NCI-H446 (cell line): ENCODE measurements around the gene HPGD.
"Not testable (repeated sequence)": the region's sequence is repeated elsewhere in the genome, so short reads cannot be mapped to it uniquely, and the experiment has no call there.

Source experiments
- DNase-seq, 2 experiments: peaks; one replicate each; lab custom pipeline; 2025; lab: John Stamatoyannopoulos, UW

Gene HPGD

GRCh38 chr4:174526731-174527130 lies 4.4 kb upstream of the HPGD start:
- DNase-seq, result no peak

GRCh38 chr4:174524242-174524641 lies 2.0 kb upstream of the HPGD start:
- no peak for DNase-seq

DNA sequence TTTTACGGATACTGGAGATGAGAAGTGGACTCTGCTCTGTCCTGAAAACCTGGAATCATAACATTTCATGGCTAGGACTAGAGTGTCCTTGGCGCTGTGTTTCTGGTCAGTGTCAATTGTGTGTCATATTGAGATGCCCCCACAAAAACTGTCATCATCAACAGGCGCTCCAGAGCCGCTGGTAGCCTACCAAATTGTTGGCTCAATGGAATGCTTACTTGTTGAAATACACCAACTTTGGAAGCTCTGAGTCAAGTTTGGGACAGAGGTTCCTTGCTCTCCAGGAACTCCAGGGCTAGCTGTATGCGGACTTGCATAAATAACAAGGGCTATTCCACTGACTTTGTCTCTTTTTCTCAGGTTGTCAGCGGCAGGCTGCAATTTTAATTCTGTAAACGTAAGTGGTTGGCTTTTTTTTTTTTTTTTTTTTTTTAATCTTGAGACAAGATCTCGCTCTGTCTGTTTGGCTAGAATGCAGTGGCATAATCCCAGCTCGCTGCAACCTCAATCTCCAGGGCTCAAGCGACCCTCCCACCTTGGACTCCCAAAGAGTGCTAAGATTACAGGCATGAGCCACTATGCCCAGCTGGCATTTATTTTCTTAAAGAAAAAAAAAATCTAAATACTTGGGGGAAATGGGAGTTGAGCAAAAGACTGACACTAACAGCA lies 871 bp upstream of the HPGD start:
- no peak for DNase-seq

DNA sequence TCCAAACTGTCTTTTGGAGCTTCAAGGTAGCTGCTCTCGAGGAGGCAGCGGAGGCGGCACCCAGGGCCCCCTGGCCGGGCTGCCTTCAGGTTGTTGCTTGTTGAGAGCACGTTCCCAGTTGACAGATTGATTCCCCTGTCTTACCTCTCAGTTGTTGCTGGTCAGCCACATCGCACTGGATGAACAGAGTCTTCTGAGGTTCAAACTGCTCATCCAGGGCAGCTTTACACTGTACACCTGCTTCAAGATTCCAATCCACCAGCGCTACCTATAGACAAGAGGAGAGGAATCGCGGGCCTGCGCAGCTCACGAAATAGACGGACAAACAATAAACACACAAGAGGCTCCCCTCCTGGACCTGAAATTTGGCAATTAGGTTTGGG lies 497 bp downstream of the HPGD start:
- DNase-seq, result no peak

GRCh38 chr4:174520660-174521059 lies 1.6 kb downstream of the HPGD start:
- DNase-seq, result no peak

DNA sequence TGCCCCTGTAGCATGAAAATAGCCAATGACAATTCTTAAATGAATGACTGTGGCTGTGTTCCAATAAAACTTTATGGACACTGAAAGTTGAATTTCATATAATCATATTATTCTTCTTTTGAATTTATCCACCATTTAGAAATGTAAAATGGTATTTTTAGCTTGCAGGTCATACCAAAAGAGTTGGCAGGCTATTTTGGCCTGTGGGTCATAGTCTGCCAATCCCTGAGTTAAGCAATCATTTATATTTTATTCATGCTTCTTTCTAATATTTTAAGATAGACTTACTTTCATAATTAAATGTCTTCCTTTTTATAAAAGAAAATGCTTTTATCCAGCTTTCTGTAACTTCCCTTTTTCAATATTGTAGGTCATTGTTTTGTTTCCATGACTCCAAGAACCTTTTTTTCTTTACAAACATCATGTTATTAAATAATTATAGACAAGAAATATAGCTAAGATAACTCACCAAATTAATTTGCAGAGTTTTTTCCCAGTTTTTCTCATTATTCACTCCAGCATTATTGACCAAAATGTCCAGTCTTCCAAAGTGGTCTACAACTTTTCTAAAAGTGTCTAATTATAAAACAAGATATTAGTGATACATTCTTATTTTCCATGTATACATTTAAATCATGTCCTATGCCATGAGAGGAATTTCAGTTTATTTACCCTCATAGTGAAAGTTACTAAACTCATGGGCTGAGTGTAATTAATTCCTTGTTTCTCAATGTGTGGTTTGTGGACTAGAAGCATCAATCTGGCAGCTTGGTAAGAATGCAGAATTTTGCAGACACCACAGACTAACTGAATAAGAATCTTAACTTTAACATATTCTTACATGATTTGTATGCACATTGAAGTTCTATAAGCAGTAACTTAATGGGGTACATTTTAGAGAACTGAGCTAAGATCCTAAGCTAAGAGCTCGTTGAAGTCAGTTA lies 4.5 kb downstream of the HPGD start:
- DNase-seq, result no peak

DNA sequence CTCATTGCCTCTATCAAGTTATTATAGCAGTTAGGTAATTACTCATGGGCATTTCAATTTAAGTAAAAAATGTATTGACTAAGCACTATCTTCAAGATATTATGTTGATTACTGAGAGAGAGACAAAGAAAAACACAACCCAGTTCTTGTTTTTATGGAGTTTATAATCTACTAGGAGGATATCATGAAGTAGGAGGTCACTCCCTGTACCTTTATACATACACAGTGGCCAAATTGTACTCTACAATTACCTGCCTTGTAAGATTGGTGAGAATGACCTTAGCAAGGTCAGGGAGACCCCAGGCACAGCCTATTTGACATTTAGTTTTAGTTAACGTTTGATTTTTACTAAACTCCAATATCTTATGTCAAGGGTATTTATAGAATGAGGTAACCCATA lies 5.5 kb downstream of the HPGD start:
- no peak for DNase-seq

- DNase-seq, result no peak
These were observed 5.9 kb downstream of the HPGD start for GRCh38 chr4:174516345-174516744.

DNA sequence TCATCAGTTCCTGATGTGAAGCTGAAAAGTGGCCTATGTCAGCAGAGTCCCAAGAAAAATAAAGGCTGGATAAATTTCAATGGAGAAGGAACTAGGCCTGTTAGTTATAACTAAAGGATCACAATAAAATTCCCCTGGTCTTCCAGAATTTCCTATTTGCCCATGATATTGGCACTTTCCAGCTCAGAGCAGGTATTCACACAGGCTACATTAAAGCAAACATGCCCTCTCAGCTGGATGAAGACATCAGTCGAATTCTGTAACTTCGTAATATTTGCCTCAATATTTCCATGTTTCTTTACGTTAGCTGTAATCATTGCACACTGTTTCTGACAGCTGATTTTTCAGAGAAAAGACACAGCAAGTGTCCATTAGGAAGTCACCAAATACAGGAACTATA lies 9.5 kb downstream of the HPGD start:
- DNase-seq, result no peak

DNA sequence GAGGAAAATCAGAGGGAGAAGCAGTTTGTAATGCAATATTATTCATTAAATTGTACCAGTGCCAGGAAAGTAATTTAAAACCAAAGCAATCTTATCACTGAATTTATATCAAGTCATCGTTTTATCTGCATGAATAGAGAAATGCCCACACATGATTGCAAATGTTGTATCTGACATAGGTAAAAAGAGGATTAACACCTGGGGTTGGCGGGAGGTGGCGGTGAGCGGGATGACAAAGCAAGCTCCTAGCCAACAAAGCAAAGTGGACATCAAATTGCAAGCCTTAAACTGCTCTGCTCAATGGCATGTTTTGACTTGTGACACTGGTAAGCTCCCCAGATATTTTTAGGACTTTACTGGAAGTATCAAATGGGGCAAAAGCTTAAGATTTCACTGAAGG lies 16.4 kb downstream of the HPGD start:
- no peak for DNase-seq

GRCh38 chr4:174505007-174505406 lies 17.3 kb downstream of the HPGD start:
- DNase-seq, result no peak

DNA sequence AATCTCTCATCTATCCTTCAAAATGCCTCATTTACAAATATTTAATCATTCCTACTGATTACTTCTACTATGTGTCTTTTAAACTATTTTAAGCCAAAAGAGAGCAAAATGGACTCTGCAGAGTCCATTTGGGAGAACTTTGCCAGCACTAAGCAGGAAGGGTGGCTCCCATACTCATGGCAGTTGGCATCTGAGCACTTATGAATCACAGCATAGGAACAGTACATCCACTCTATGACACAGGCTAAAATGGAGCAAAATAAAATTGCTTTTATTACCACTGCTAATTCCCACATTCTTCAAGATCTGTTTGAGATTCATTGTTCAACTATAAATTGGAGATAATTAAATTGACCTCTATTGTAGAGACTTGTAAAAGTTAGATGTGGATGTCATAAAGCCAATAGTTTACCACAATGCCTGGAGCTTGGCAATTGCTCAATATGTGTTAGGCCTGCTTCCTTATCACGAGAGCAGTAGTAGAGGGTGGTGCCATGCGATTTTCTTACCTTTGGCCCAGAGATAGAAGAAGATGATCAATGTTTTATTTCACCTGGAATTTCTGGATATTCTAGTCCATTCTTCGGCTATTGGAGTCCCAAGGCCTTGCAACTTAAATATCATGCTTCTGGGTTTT lies 19.1 kb downstream of the HPGD start:
- no peak for DNase-seq

DNA sequence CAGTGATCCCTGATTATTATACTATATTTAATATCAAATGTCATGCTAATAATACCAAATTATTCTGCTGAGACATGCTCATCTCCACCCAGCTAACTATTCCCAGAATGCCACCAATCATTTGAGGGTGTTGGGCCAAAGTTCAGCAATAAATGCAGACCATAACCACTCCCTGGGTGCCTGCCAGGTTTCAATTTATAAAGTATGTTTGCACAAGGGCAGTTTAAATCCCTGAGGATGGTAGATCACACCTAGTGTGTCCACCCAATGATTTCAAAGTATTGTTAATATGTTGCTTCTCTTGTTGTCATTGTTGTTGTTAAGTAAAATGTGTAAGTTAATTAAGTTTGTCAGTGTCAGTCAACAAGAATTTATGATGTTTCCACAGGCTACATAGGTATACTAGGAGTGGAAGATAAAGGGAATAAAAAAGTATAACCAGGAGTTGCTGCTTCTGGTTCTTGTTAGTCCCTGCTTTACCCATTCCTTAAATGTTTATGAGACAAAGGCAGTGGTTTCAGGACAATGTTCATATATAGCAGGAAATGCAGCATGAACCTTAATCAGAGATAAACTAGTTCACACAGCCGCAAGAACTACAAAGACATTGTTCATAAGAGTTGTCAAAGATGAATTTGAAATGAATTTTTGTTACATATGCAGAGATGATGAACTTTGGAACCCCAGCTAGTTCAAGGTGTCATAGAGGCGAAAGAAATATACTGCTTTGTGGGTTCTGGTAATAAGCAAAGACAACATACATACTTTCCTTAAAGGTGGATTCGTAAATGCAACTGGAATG lies 25.5 kb downstream of the HPGD start:
- DNase-seq, result no peak

DNA sequence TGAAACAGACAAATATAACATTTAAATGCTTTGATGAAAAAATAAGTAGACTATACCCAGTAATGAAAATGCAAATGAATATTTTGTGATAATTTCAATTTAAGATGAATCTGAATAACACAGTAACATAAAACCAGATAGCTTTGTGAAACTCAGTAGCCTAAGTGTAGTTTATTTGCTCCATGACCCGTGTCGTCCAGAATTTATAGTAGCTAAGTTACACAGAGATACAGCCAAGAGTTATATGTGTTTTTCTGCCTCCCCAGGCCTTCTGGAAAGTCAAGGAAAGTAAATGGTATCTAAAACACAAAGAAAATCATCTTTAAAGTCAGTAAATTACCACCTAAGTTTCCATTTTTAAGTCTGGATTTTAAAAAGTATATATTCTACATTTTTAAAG lies 26.7 kb downstream of the HPGD start:
- no peak for DNase-seq

DNA sequence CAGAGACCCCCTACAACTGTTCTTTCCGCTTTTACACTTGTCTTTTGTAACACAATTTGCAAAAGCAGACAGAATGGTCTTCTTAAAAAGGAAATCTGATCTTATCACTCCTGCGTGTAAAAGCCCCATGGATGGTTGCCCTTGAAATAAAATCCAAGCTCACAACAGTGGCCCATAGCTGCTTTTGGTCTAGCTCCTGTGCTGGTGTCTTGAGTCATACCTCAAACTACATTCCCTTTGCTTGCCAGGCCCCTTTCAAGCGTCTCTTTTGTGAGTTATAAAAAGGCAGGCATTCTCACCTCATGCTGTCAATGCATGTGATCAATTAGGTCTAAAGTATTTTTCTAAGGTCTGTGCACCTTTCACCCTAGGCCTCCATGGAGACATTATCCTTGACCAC lies 27.6 kb downstream of the HPGD start:
- DNase-seq, result no peak

DNA sequence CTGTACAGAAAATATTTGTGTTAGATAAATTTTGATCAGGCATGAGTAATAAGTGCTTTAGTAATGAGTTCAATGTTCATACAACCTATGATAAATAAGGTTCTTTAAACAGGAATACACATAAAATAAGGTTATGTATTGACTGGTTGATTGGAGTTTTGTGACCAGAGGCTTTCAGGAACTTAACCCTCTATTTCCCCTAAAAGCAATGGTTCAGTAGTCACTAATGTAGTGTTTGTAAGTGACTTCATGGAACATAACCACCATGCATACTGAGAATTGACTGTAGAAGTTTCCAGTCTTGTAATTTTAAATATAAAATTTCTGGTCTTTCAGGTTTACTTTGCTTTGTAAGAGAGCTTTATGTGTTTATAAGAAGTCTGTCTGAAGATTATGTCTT lies 28.1 kb downstream of the HPGD start:
- no peak for DNase-seq

GRCh38 chr4:174490451-174490961 lies 31.8 kb downstream of the HPGD start:
- DNase-seq, result no peak

- DNase-seq, result not testable (repeated sequence)
These were observed 33.9 kb downstream of the HPGD start for GRCh38 chr4:174488368-174488767.

DNA sequence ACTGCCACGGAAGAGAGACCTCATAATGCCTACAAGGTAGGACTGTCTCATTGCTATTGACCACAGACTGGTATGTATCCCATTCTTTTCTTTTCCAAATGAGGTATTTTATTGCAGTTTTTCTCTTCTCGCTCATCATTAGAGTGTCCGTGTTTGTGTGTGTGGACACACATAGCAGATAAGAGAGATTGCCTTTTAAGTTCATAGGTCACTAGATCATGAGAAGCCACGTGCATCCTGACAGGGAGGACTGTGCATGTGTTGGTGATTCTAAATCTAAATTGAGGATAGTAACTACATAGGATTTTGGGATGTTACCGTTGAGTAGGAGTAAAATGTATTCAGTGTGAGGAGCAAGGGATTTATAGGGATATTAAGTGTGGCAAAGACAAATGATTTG lies 37.3 kb downstream of the HPGD start:
- DNase-seq, result no peak

- DNase-seq, result no peak
These were observed 38.5 kb downstream of the HPGD start for GRCh38 chr4:174483792-174484191.

- no peak for DNase-seq
These were observed 43.1 kb downstream of the HPGD start for GRCh38 chr4:174479140-174479539.

- DNase-seq, result no peak
These were observed 46.8 kb downstream of the HPGD start for GRCh38 chr4:174475528-174475927.
